OCI-LY7 (cell line): Measurements from ENCODE around the gene KIAA0513. TPM values are rescaled to one million over a fixed set of nuclear protein-coding genes. Genes with fewer than 3 reads are reported as not detected.

Experiments
- BruUV-seq: library from RNA; stranded (reverse); fragments of 400-500 nt; replicated peaks from 2 replicates; lab custom pipeline; 2021; lab: Mats Ljungman, UMichigan
- CTCF ChIA-PET: fragments of 300-600 bp; sonication (Branson Sonifier 250); formaldehyde crosslinking; loops from one replicate; lab custom pipeline; 2022; ENCODE audit warnings: antibody characterized with exemption; ENCODE audit not compliant: unreplicated experiment; lab: Charles Lee
- POLR2A ChIA-PET: fragments of 300-600 bp; sonication (Branson Sonifier 250); formaldehyde crosslinking; loops from one replicate; lab custom pipeline; 2022; ENCODE audit warnings: antibody characterized with exemption; lab: Charles Lee
- DNase-seq: peaks from one replicate; pipeline ENCODE4 v3.0.0-alpha.2; 2015; ENCODE audit warnings: low spot score
- H2AFZ ChIP-seq: fragments of 200-600 bp; sonication (generic), shearing (Covaris generic); 2 replicates; pipeline ENCODE4 v1.6.1; 2014; ENCODE audit warnings: mild to moderate bottlenecking, antibody characterized with exemption, low read length, moderate library complexity
- H3K27ac ChIP-seq: fragments of 200-600 bp; sonication (generic); 2 replicates; pipeline ENCODE4 v1.5.1; 2014; ENCODE audit warnings: mixed run types, low read depth, mild to moderate bottlenecking, moderate library complexity, low read length, inconsistent platforms; ENCODE audit not compliant: poor library complexity, severe bottlenecking
- H3K36me3 ChIP-seq: fragments of 200-600 bp; sonication (generic); 2 replicates; pipeline ENCODE4 v1.6.1; 2014; ENCODE audit warnings: mild to moderate bottlenecking, antibody characterized with exemption, low read length, moderate library complexity, mixed read lengths; ENCODE audit not compliant: insufficient read depth
- H3K4me1 ChIP-seq: fragments of 200-600 bp; sonication (generic); 2 replicates; pipeline ENCODE4 v1.5.1; 2014; ENCODE audit warnings: mild to moderate bottlenecking, low read length; ENCODE audit not compliant: insufficient read depth, poor library complexity, severe bottlenecking
- H3K4me2 ChIP-seq: fragments of 200-600 bp; sonication (generic); 2 replicates; pipeline ENCODE4 v1.6.1; 2014; ENCODE audit warnings: mild to moderate bottlenecking, low read length
- H3K4me3 ChIP-seq: fragments of 200-600 bp; sonication (generic); 2 replicates; pipeline ENCODE4 v1.5.1; 2014; ENCODE audit warnings: mild to moderate bottlenecking, low read depth, low read length; ENCODE audit not compliant: poor library complexity, severe bottlenecking
- H3K79me2 ChIP-seq: fragments of 200-600 bp; sonication (generic); 2 replicates; pipeline ENCODE4 v1.6.1; 2016; ENCODE audit warnings: low read depth, mild to moderate bottlenecking, low read length, moderate library complexity, mixed read lengths; ENCODE audit not compliant: insufficient read depth
- H3K9me2 ChIP-seq: fragments of 200-600 bp; sonication (generic); 2 replicates; pipeline ENCODE4 v1.6.1; 2016; ENCODE audit warnings: mild to moderate bottlenecking, low read length, mixed read lengths; ENCODE audit not compliant: insufficient read depth
- H3K9me3 ChIP-seq: fragments of 200-600 bp; sonication (generic); 2 replicates; pipeline ENCODE4 v1.6.1; 2014; ENCODE audit warnings: mild to moderate bottlenecking, mixed run types, low read length, mixed read lengths
- H4K20me1 ChIP-seq: fragments of 200-600 bp; sonication (generic); 2 replicates; pipeline ENCODE4 v1.6.1; 2014; ENCODE audit warnings: mild to moderate bottlenecking, antibody characterized with exemption, low read length, moderate library complexity, mixed read lengths; ENCODE audit not compliant: insufficient read depth
- CTCF ChIP-seq: fragments of 200-600 bp; sonication (generic); conservative IDR thresholded peaks from 2 replicates; pipeline ENCODE4 v1.5.1; 2014; ENCODE audit warnings: mild to moderate bottlenecking, antibody characterized with exemption, low read length, moderate library complexity, mixed read lengths
- EZH2phosphoT487 ChIP-seq: fragments of 200-600 bp; sonication (generic); IDR thresholded peaks from 2 replicates; pipeline ENCODE4 v1.6.1; 2018; ENCODE audit warnings: low read depth, borderline replicate concordance, mild to moderate bottlenecking, mixed run types, antibody characterized with exemption, low read length, moderate library complexity, mixed read lengths
- intact Hi-C: fragments of 100-400 bp; cut with micrococcal nuclease; formaldehyde crosslinking; loops from one replicate; pipeline ENCODE4 v1.10.0; 2022; ENCODE audit not compliant: unreplicated experiment
- total RNA-seq, 2 experiments: library from RNA; depleted of rRNA in 1 of 2; stranded (reverse); fragments of >200 nt in 1 of 2; shearing (Covaris generic) in 1 of 2; gene quantifications; 2 replicates each; pipeline ENCODE4 v1.2.3, GENCODE V29; 2014 to 2022

KIAA0513 gene
- total RNA-seq, 2 experiments from 2014 or later = 0.88 to 4.8 TPM

GRCh38 chr16:84996365-84996764 is 31.2 kb upstream of the KIAA0513 start:
- no peak for TF ChIP-seq CTCF
- no peak for TF ChIP-seq EZH2phosphoT487
- intact Hi-C loops = no loop called here
- no peak overlapping the region for H3K4me2 ChIP-seq
- BruUV-seq = no TSS peak
- no peaks in the 10 kb centered on the region for H3K4me1 ChIP-seq
- ChIA-PET POLR2A (interaction anchor here (0.7 kb wide), 1 partner anchor 997 kb away, joined by 3 read pairs; no protein-coding TSS in a partner anchor), CTCF (no interaction called here)
- no peak overlapping the region for H3K27ac ChIP-seq
- no peaks in the 10 kb centered on the region for H3K9me2 ChIP-seq
- H3K4me3 ChIP-seq = no peak overlapping the region
- peaks cover 5% of the 10 kb centered on the region; the same call in 1 of the 2 replicates for H3K79me2 ChIP-seq
- no peaks in the 10 kb centered on the region for H4K20me1 ChIP-seq
- peaks cover 53% of the 10 kb centered on the region for H3K36me3 ChIP-seq
- H2AFZ ChIP-seq = no peak overlapping the region
- no peaks in the 10 kb centered on the region for H3K9me3 ChIP-seq
- no peak for DNase-seq

GRCh38 chr16:84999200-84999599 is 28.4 kb upstream of the KIAA0513 start:
- no peaks in the 10 kb centered on the region for H3K9me2 ChIP-seq
- DNase-seq = no peak
- TF ChIP-seq EZH2phosphoT487 (no peak), CTCF (no peak)
- H3K4me2 ChIP-seq = no peak overlapping the region
- CTCF ChIA-PET = no interaction called here
- H3K27ac ChIP-seq = no peak overlapping the region
- POLR2A ChIA-PET = interaction anchor here (2.2 kb wide), 1 partner anchor 12 kb away, joined by 7 read pairs; the partner anchor contains the start of gene ZDHHC7
- peaks cover 10% of the 10 kb centered on the region; the same call in 1 of the 2 replicates for H3K79me2 ChIP-seq
- H4K20me1 ChIP-seq = no peaks in the 10 kb centered on the region
- no peak overlapping the region for H2AFZ ChIP-seq
- H3K4me3 ChIP-seq = no peak overlapping the region
- BruUV-seq = no TSS peak
- H3K9me3 ChIP-seq = no peaks in the 10 kb centered on the region
- H3K36me3 ChIP-seq = peaks cover 36% of the 10 kb centered on the region
- no peaks in the 10 kb centered on the region for H3K4me1 ChIP-seq
- intact Hi-C loops = no loop called here

GRCh38 chr16:84999857-85000480 is 27.6 kb upstream of the KIAA0513 start:
- Histone ChIP-seq H3K9me2 (no peaks in the 10 kb centered on the region), H3K27ac (no peak overlapping the region), H3K4me1 (peaks cover 3% of the 10 kb centered on the region), H3K79me2 (peaks cover 13% of the 10 kb centered on the region; the same call in 1 of the 2 replicates), H4K20me1 (no peaks in the 10 kb centered on the region), H3K36me3 (peaks cover 28% of the 10 kb centered on the region), H3K9me3 (no peaks in the 10 kb centered on the region), H2AFZ (no peak overlapping the region), H3K4me3 (no peak overlapping the region), H3K4me2 (no peak overlapping the region)
- POLR2A ChIA-PET = interaction anchor here (2.2 kb wide), 1 partner anchor 11 kb away, joined by 7 read pairs; the partner anchor contains the start of gene ZDHHC7
- DNase-seq = no peak
- TF ChIP-seq CTCF = no peak
- TF ChIP-seq EZH2phosphoT487 = no peak
- intact Hi-C loops = no loop called here
- BruUV-seq = no TSS peak
- CTCF ChIA-PET = no interaction called here
